Adipose tissue (tissue), 3 donors: Measurements from ENCODE around the gene CWC27. TPM values are rescaled to one million over a fixed set of nuclear protein-coding genes. Genes with fewer than 3 reads are reported as not detected.

Experiments
- H3K27ac ChIP-seq: one replicate; pipeline ENCODE4 v1.5.1; 2013; ENCODE audit warnings: low read depth, low read length
- WGBS, 3 donors: extraction: QIAGEN DNeasy Blood & Tissue Kit; methylation state at CpG; one replicate each; pipeline ENCODE4 v1.1.7; 2013; 5-methylcytosine and 5-hydroxymethylcytosine counted together
- polyA plus RNA-seq, 3 donors: library from polyadenylated mRNA; stranded (reverse); fragments of 200-250 nt; gene quantifications; one replicate each; pipeline ENCODE4 v1.2.3, GENCODE V29; 2013
- donor health status: healthy with polysubstance abuse.
- donor health status: Bipolar disorder and iron deficiency.
- donor health status: healthy.

Gene CWC27
- polyA plus RNA-seq, 3 donors: 6.3 to 19.0 (median 11.2) TPM

DNA sequence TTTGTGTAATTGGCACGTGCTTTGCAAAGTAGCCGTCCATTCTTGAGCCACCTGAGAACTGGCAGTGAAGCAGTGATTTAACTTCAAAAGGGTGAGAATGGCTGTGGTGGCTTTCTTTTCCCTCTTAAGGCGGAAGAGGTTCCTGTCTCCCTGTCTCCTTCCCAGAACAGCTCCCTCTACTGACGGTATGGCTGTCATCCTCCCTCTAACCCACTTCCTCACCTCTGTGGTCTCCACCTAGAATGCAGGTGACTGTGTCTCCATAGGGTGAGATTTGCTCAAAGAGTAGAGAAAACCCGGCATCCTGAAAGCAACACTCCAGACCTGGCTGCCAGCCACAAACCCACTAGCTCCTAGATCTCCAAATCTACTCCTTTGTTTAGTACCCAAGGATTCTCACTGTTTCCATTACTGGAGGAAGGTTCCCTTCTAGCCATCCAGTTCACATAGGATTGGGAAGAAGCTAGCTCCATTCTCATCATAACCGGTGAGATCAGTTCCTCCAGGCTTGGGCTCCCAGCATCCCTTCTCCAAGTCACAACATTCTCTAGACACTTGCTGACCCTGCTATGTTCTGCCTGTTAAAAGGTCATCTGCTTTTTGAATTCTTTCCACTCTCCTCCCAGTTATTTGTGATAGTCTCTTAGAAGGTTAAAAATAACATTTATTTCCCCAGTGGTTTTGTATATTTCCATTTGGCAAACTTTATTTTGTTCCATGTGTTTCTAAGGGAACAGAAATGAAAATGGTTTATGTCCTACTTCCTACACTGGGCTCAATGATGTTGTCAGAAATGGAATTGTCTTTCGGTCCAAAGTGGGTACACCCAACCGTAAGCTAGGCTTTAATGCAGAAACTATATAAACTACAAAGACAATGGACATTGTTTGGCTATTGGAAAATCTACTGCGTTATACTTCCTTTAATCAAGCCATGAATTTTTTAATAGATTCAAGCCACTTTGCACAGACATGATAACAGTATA is 269.4 kb downstream of the CWC27 start:
- H3K27ac ChIP-seq: no peak overlapping the region
- WGBS, 3 donors: 65 to 68% (median 67%) methylated on average over 9 of the region's 9 CpGs

DNA sequence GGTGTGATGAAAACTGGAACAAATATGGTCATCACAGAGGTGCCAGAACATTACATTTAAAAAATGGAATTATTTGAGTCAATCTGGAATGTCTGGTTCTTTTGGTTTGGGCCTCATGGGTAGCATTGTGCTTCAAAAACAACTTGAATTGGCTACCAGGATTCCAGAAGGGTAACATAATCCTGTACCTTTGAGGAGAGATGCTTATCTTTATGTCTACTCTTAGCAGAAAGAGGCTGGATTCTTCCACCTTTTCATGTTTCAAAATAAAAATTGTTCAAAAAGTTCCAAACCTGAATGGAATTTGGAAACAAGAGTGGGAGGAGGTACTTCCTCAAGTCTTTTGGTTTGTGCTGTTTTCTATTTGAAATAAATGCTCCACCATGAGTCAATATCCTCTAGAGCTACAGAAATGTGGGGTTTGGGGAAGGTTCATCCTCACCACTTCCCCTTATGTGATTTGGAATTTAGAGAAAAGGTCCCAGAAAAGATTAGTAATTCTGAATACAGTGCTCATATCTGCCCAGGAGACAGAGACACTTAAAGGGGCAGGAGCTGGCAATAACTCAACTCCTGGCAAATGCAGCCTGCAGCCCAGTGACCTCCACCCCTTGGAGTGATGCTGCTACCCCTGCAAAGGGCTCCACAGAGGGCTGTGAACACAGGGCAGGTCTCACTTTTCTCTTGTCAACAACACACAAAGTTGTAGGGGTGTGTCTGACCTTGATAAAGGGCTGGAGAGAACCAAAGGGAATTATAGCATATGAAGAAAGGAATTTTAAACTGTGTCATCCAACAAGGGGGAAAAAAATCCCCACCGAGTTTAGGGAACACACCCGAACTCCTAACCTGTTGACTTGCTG is 272.8 kb downstream of the CWC27 start:
- no peak overlapping the region for H3K27ac ChIP-seq
- 56 to 80% (median 80%) methylated on average over 2 of the region's 2 CpGs for WGBS, 3 donors

DNA sequence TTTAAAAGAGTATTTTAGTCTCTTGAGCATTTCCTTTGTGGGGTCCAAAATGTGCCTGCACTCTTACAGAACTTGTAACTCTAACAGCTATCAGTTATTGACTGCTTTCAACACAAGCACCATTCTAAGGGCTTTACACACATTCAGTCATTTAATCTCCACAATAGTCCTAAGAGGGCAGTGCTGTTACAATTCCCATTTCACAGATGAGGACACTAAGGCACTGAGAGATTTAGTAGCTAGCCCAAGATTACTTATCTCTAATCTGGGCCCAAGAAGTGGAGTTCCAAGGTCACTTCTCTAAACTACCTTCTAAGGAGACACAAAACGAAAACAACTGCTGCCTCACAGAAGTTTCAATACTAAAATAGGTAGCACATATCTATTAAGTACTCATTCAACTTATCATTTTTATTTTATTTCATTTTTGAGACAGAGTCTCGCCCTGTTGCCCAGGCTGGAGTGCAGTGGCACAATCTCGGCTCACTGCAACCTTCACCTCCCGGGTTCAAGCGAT is 275.2 kb downstream of the CWC27 start:
- 85 to 96% (median 96%) methylated on average over 5 of the region's 5 CpGs for WGBS, 3 donors
- H3K27ac ChIP-seq: no peak overlapping the region

DNA sequence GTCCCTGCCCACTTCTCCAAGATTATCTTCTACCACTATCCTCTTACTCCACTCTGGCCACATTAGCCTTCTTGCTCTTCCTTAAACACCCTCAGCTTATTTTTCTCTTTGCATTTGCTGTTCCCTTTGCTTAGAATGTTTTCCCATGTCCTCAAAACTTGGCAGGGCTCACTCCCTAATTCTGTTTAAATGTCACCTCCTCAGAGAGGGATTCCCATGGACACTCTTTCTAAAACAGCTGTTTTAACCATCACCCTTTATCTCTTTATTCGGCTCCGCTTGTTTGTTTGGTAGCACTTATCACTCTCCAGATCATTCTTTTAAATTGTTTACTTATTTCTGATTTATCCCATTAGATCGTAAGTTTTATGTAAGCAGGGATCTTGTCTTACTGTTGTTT is 278.5 kb downstream of the CWC27 start:
- H3K27ac ChIP-seq: no peak overlapping the region
- 37 to 83% (median 75%) methylated on average over 3 of the region's 3 CpGs for WGBS, 3 donors

DNA sequence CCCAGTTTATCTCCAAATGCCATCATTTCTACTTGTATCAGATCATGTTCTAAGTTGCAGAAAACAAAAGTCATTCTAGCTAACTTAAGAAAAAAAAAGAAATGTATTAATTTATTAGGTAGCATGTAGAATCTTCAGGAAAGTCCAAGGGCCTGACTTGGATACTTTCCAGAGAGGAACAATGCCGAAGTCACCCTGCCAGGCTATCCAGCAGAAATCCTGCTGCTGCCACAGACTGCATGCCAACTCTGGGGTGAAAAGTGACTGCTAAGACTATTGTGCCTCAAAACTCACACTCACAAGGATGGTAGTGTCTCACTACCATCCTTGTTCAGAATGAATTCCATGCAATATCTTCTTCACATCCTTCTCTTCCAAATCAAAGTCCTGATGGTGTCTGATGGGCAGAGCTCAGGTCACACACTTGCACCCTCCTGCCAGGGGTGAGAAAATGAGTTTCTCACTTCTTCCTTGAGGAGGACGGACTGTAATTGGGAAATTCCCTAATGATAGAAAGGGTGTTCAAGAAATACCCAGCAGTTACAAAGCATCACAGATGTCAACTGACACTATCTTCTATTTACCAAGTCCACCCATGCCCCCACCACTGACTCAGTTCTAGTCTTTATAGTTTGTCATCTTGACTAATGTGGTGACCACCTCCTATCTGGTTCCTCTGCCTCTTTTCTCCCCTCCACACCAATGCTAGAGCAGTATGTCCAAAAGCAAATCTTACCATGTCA is 279.4 kb downstream of the CWC27 start:
- H3K27ac ChIP-seq: no peak overlapping the region
- WGBS, 3 donors: 52 to 69% (median 57%) methylated on average over 2 of the region's 2 CpGs

DNA sequence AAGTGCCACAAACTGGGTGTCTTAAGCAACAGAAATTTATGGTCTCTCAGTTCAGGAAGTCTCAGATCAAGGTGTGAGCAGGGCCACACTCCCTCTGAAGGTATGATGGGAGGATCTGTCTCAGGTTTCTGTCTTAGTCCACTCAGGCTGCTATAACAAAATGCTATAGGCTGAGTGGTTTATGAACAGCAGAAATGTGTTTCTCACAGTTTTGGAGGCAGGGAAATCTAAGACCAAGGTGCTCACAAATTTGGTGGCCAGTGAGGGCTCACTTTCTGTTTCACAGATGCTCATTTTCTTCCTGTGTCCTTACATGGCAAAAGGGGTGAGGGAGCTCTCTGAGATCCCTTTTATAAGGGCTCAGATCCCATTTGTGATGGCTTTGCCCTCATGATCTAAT is 281.4 kb downstream of the CWC27 start:
- H3K27ac ChIP-seq: no peak overlapping the region

DNA sequence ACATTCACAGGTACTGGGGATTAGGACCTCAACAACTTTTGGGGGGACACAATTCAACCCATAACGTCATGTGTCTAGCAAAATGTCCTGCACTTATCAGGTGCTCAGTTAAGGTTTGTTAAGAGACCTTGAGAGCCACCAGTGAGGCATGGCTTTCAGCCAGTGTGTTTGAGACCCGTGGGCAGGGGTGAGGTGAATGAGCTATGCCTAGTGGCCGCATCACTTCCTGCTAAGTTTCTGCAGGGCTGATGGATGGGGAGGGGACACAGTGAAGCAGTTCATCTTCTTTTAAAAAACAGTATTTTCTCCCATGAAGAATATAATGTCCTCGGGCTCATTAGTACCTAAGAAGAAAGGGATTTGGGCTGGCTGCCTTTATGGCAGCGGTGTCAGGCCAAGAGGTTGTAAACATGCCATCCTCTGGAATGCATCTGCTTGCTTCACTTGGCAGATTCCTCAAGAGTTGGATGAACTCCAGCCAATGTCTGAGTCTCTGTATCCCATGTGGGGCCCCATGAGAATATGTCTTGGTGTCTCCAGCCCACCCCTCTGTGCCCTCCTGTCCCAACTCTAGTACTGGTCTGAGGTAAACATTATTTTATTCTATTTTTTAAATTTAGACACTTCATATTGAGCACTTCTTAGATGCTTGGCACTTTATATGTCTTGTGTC is 282.2 kb downstream of the CWC27 start:
- WGBS, 3 donors: 64 to 68% (median 66%) methylated on average over 5 of the region's 5 CpGs
- H3K27ac ChIP-seq: no peak overlapping the region

DNA sequence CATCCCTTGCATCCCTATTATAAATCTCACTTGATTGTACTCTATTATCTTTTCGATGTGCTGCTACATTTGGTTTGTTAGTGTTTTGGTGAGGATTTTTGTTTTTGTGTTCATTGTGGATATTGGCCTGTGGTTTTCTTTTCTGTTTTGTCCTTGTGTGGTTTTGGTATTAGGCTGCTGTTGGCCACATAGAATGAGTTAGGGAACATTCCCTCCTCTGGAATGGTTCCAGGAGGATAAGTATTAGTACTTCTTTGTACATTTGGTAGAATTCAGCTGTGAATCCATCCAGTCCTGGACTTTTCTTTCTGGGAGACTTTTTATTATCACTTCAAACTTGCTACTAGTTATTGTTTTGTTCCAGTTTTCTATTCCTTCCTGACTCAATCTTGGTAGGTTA is 287.2 kb downstream of the CWC27 start:
- no peak overlapping the region for H3K27ac ChIP-seq
- 91 to 100% (median 94%) methylated on average over 1 of the region's 1 CpG for WGBS, 3 donors

DNA sequence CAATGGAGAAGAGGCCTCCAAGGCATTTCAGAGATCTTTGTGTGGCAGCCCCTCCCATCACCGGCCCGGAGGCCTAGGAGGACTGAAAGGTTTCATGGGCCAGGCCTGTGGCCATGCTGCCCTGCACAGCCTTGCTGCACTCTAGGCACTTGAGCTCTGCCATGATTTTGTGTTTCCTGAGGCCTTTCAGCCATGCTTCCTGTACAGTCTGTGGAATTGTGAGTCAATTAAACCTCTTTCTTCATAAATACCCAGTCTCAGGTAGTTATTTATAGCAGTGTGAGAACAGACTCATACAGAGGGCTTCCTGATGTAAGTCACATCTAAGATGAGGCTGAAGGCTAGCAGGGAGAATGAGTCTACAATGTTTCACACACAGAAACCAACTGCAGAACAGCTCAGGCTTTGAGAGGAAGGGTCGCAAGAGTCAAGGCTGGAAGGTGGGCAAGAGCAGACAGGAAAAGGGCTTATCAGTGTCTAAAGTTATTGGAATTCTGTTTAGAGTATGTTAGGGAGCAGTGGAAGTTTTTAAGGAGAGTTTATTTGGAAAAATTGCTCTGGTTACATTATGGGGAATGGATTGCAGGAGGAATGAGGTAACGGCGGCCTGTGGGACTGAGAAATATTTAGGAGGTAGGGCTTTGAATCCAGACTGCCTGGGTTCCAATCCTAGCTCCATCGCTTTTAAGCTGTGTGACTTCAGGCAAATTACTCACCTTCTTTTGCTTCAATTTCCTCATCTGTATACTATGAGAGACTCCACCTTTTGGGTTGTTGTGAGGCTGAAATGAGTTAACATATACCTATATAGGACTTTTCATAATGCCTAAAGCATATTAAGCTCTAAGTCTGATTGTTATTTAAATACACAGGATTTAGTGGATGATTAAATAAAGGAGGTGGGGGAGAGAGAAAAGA is 291.2 kb downstream of the CWC27 start:
- 86 to 90% (median 87%) methylated on average over 6 of the region's 6 CpGs for WGBS, 3 donors
- H3K27ac ChIP-seq: no peak overlapping the region

DNA sequence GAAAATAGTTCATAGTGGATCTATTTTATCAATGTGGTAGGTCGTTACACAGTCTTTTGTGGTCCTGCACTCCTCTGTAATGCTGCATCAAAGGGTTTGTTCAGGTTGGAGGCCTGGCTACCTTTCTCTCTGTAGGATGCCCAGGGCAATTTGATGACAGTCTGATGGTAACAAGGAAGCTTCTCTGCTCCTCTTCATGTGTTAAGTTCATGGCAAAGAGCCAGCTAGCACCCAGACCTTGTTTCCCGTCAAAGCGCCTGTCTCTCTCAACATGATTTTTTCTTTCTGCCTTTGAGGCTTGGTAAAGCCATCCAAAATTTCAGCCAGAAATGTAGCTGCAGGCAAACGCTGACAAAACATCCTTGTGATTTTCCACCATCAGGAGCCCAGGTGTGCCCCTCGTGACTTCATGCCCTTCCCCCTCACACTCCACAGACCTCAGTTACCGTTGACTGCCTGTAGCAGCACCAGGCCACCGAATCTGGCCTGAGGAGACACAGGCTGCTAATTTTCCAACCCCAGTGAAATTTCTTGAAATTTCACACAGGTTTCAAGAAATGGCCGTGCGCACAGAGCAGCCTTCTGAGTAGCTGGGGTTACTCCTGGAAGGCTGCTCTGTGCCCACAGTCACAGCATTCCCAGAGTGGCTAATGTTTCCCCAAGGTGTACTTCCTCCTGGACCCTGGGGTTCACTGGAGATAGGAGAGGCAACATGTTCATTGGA is 292.7 kb downstream of the CWC27 start:
- no peak overlapping the region for H3K27ac ChIP-seq
- 73 to 88% (median 86%) methylated on average over 9 of the region's 9 CpGs for WGBS, 3 donors

DNA sequence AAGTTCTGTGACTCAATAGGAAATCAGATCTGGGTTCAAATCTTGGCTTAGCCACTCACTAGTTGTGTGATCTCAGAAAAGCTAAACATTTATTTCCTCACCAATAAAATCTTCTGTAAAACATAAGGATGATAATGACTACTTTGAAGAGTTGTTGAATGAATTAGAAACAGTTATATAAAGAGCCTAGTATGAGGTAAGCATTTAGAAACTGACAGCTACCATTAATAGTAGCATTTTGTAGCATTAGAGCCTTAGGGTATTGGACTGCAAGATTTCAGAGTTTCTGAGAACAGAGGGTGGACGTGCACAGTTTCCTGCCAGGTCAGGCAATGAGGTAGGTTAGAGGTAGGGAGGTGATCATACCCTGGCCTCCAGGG is 293.2 kb downstream of the CWC27 start:
- H3K27ac ChIP-seq: no peak overlapping the region
- 70 to 92% (median 82%) methylated on average over 1 of the region's 1 CpG for WGBS, 3 donors

DNA sequence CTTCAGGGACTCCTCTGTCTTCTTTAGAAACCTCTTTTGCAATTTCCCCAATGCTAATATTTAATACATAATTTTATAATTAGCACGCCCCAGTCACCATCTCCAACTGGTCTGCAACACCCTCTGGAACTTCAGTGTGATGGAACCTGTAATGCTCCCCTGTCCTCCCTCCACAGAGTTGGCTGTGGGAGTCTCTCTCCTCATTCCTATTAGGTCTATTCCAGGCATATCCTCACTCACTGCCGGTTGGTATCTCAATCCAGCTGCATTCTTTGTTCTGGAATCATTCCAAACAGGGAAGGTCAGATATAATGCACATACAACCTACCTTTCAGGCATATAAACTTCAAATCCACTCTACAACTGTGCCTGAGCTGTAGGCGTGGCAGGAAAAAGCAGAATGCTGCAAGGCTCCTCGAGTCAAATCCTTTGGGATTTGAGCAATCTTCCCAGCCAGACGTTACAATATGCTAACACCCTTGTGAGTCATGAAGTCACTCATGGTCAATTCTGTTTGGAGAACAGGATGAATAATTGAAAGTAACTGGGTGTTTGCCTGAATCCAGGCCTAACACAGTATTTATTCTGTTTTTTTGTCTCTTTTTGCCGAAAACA is 293.8 kb downstream of the CWC27 start:
- H3K27ac ChIP-seq: no peak overlapping the region

DNA sequence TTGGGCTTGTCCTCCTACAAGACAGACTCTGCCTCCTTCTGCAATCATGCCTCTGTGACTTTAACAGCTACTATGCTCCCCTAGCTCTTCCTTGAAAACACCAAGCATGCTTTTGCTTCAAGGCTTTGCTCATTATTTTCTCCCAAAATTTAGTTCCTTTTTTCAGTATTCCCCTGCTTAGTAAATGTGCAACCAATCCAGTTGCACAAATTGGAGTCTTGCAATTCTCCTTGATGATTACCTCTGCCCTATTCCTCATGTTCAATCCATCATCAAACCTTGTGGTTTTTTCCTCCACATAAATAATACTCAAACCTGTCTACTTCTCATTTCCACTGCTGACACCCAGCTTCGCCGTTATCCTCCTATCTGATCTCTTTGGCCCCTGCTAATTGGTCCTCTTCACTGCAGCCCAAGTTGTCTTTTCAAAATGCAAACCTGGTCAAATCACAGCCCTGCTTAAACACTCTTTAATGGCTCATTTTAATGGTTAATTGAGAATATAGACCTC is 296.3 kb downstream of the CWC27 start:
- WGBS, 3 donors: 87 to 89% (median 88%) methylated on average over 2 of the region's 2 CpGs
- H3K27ac ChIP-seq: no peak overlapping the region

More for the DNA sequence above, 293.8 kb downstream of the CWC27 start:
- whole genome bisulfite sequencing, 3 donors: 45 to 48% (median 45%) methylated on average over 6 of the region's 6 CpGs

DNA sequence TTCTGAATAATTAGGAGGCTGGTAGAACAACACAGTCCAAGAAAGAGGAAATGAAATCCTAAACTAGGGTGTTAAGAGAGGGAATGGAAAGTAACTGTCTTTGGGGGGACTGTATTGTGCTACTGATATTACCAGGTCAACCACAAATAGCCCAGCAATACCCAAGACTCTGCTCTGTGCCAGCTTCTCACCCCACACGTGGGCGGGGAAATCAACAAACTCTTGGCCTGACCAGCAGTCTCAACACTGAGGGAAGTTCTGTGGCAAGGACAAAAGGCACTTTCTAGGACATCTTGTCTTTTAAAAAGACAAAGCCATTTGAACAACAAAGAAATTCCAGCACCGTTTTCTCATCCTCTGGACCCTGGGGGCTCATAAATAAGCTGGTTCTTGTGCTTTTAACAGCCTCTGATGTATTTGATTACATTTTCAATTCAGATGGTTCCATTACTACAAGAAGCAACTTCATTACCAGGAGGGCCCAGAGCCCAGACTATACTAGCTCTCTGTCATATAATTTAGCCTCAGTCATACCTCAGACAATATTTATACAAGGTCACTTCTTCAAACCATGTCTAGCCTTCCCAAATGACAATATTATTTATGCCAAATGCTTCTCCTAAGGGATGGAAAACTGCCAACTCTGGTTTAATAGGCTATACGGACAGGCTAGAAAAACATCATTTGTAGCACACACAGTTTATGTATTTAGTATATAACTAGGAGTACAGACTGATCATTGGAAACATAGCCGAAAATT is 297.8 kb downstream of the CWC27 start:
- 41 to 50% (median 50%) methylated on average over 5 of the region's 5 CpGs for WGBS, 3 donors
- H3K27ac ChIP-seq: no peak overlapping the region

DNA sequence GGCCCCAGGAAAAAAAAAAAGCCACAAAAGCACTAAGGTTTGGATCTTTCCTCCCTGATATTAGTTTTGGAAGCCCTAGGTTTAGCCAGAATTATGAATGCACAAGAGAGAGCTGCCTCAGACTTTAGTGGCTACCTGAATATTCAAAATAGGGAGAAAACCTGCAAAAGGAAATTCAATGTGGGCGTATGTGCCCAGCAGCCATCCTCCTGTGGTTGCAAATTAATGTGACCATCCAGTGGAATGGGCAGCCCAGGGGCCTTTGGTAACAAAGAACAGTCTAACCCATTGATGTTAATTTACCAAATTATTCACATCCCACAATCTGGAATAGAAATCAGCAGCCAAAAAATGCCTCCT is 298.4 kb downstream of the CWC27 start:
- no peak overlapping the region for H3K27ac ChIP-seq
- 88 to 96% (median 92%) methylated on average over 1 of the region's 1 CpG for WGBS, 3 donors
